GM19328 (cell line): Measurements from ENCODE around the gene ARMC12.
"Not testable (repeated sequence)": the region's sequence is repeated elsewhere in the genome, so short reads cannot be mapped to it uniquely, and the experiment has no call there.

Source experiments
- ATAC-seq: cut with Tn5 transposase; IDR thresholded peaks from one replicate; pipeline ENCODE4 v1.9.1; 2021; ENCODE audit warnings: mild to moderate bottlenecking, moderate library complexity; ENCODE audit not compliant: unreplicated experiment

ARMC12 gene

GRCh38 chr6:35731736-35732532, 4.9 kb upstream of the ARMC12 start:
- ATAC-seq = peak; percentile 43

DNA sequence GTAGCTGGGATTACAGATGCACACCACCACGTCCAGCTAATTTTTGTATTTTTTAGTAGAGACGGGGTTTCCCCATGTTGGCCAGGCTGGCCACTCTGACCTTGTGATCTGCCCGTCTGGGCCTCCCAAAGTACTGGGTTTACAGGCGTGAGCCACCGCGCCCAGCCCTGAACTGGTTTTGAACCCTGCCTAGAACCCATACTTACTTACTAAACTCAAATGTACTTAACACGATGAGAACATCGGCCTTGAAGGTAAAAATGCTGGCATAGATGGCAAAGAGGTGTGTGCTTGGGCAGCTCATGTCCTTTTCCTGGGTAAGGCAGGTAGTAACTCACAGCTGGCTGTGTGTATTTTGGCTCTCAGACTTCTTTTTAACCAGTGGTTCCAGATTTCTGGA, 3.2 kb upstream of the ARMC12 start:
- no peak for ATAC-seq

DNA sequence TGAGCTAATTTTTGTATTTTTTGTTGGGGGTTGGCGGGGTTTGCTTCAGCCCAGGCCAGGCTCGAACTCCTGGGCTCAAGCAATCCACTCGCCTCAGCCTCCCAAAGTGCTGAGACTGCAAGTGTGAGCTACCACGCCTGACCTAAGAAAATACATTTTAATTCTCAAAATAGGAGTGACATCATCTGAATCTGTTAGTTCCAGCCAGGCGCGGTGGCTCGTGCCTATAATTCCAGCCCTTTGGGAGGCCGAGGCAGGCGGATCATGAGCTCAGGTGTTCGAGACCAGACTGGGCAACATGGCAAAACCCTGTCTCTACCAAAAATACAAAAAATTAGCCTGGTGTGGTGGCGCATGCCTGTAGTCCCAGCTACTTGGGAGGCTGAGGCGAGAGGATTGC, 2.5 kb upstream of the ARMC12 start:
- ATAC-seq = not testable (repeated sequence)

GRCh38 chr6:35735452-35735851, 1.4 kb upstream of the ARMC12 start:
- ATAC-seq = no peak

GRCh38 chr6:35736253-35736894, 458 bp upstream of the ARMC12 start:
- no peak for ATAC-seq

GRCh38 chr6:35737413-35738211, 780 bp downstream of the ARMC12 start:
- no peak for ATAC-seq

DNA sequence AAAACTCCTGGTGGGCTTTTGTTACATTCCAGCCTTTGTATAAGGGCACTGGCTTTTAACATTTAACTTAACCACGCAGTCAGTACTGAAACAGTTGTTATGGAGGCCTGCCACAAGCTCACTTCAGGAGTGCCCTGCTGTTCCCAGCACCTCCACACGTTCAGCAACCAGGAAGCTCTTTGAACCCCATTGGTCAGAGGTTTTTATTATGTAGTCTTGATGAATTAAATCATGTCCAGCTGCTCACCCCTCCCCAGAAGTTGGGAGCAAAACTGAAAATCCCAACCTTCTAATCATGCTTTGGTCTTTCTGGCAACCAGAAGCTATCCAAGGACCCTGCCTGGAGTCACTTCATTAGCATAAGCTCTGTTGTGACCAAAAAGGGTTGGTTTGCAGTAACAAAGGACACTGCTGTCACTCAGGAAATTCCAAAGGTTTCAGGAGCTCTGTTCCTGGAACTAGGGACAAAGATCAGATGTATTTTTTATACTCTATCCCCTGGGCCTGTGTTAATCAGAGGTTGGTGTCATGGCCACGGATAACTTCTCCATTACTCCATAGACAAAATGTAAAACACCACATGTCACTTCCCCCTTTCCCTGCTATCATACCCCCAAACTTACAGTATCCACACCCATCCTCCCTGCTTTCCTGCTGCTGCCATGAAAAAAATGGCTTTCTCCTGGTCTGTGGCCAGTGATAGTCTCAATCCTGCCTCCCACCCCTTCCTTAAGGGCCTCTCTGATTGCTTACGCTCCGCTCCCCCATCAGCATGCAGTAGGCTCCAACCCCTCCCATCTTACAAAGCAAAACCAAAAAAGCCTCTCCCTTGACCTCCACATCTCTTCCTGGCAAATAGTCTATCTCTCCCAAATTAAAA, 3.1 kb downstream of the ARMC12 start:
- no peak for ATAC-seq

- ATAC-seq = no peak
Measured at GRCh38 chr6:35742842-35743241, 6.0 kb downstream of the ARMC12 start.

DNA sequence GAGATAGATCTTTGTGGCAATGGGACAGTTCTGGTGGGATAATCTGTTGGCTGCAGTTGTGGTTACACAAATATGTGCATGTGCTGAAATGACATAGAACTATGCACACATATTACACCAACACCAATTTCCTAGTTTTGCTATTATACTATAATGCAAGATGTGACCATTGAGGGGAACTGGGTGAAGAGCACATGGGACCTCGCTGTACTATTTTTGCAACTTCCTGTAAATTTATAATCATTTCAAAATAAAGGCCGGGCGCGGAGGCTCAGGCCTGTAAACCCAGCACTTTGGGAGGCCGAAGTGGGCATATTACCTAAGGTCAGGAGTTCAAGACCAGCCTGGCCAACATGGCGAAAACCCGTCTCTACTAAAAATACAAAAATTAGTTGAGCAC, 8.7 kb downstream of the ARMC12 start:
- ATAC-seq = no peak

GRCh38 chr6:35746516-35746915, 9.7 kb downstream of the ARMC12 start:
- no peak for ATAC-seq

- no peak for ATAC-seq
Measured at GRCh38 chr6:35747877-35748276, 11.0 kb downstream of the ARMC12 start.

- ATAC-seq = no peak
Measured at GRCh38 chr6:35750557-35750956, 13.7 kb downstream of the ARMC12 start.

DNA sequence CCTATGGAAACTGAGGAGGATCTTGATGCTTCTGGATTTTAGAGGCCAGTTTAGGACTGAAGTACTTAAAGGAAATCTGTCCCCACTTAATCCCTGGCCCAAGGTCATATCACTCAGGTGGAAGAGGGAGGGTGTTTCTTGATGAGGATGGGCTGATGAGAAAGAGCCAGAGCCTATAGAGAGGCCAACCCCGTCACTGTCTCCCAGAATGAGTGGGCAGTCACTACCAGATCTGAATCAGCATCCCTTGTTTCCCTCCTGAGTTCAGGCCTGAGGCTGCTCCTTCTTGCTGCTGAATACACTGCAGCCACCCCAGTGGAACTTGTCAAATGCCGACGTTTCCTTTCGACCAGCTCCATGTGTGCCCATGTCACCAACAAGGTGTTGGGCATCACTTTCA, 14.8 kb downstream of the ARMC12 start:
- no peak for ATAC-seq

- ATAC-seq = no peak
Measured at GRCh38 chr6:35752330-35752729, 15.5 kb downstream of the ARMC12 start.

DNA sequence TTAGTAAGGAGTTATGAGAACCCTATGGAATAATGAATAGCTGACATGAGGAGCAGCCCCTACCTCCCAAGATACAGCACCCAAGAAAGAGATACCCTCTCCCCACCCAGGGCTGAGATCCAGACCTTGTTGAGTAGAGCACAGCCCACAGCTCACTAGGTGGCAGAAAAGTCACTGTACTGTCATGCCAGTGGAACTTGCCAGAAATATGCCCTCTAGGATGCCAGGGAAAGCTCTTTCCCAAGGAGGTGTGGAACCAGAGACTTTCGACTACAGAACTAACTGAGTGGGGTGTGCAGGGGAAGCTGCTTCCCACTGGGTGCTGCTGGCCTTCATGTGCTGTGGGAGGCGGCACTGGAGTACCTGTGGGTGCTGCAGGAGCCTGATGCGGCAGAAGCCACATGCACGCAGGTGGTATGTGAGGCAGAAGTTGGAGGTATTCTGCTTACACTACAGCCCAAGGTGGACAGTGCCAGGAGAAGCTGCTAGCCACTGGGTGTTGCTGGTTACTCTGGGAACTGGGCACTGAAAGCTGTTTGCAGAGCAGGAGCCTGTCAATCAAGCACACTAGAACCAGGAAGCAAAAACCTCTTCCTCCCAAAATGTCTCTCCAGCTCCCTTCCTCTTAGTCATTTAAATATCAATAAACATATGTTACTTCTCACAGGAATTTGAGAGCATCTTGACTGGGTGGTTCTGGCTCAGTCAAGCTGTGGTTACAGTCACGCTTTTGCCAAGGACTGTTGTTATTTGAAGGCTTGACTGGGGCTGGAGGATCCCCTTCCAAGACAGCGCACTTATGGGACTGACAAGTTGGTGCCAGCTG, 17.8 kb downstream of the ARMC12 start:
- ATAC-seq = no peak

DNA sequence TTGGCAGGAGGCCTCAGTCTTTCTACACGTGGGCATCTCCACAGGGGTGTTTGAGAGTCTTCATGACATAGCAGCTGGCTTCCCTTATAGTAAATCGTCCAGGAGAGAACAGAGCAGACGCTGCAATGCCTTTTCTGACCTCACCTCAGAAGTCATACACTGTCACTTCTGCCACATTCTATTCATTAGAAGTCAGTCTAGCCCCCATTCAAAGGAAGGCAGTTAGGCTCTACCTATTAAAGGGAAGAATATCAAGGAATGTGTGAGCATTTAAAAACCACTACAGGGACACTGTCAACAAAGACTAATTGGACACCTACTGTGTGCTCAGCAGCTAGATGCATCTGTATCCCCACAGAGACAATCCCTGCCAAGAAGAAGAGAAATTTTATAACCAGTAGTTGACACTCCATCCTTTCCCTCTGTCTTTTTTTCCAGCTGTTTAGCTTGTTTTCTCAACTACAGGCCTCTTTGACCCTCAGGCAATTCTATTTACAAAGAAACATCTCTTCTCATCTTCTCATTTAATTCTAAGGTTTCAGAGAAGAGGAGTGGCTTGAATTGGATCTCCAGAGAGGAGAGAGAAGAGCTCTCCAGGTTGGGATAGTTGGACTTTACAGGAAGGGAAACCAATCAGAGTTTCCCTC, 18.6 kb downstream of the ARMC12 start:
- ATAC-seq = no peak

- ATAC-seq = no peak
Measured at GRCh38 chr6:35757456-35758123, 20.8 kb downstream of the ARMC12 start.

DNA sequence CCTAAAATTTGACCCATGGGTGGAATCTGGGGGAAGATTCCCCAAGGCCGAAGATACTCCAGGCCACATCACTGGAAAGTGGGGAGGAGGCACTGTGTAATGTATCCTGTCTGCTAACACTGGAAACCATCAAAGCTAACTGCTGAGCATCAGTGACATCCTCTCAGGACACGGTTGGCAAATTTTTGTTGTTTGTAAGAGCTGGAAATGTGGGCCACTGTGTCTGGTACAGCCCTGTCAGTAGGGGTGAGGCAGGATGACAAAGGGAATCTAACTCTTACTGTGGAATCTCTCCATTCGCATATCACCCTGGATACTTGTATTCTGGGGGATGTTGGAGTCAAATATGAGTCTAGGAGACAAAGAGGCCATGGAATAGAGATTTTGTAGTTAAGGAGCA, 22.6 kb downstream of the ARMC12 start:
- ATAC-seq = no peak

DNA sequence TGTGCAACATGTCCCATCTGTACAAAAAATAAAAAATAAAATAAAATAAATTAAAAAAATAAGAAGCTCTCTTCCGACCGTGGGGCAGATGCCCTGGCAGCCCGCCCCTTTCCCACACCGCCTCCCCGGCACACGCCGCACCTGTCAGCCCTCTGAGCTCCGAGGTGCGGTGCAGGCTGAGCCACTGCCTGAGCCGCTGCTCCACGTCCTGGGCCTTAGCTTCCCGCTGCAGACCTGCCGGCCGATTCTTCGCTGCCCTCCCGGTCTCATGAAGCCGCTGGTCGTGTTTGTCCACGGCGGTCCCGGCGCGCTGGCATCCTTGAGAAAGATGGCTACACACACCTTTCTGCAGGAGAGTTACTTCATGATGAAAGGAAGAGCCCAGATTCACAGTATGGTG, 28.9 kb downstream of the ARMC12 start:
- no peak for ATAC-seq
